Stimulated activated CD4-positive, alpha-beta T cell treated with anti-CD3 and anti-CD28 coated beads, Interleukin-2, amount 100 ng/mL, for 24 hours (primary cell): ENCODE data around the gene RAB26.
"Not testable (repeated sequence)": the region's sequence is repeated elsewhere in the genome, so short reads cannot be mapped to it uniquely, and the experiment has no call there.

Experiments
- DNase-seq, 2 donors: peaks; one replicate each; pipeline ENCODE4 v3.0.0-alpha.2; 2020

Gene RAB26, protein sequence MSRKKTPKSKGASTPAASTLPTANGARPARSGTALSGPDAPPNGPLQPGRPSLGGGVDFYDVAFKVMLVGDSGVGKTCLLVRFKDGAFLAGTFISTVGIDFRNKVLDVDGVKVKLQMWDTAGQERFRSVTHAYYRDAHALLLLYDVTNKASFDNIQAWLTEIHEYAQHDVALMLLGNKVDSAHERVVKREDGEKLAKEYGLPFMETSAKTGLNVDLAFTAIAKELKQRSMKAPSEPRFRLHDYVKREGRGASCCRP

DNA sequence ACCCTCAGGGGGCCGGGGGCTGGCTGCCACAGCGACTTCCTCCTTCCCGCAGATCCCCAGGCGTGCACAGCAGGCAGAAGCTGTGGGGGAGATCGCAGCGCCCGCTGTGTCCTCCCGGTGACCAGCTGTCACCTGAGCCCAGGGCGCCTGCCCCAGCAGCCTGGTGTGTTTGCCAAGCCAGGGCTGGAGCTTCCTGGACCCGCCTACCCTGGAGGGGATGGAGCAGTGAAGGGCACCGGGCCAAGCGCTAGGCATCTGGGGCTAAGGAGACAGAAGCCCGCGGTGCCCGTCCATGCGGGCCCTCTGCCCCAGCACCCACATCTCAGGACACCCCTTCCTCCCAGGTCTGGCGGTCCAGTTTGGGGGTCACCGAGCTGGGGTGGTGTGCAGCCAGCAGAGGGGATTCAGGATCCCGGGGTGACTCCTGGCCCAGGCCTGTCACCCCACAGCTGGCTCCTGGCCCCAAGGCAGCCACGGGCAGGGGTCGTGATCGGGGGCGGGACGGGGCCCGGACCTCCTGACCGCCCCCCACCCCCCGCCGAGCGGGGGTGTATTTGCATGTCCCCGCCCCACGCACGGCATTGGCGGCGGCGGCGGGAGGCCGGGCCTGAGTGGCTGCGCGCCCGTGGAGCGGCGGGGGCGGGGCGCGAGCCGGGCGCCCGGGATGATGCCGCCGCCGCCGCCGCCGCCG is at the start of gene RAB26:
Gene RAB26, plus strand, starts transcription at position 645 of the 691 bp plus-strand sequence. CDS start 159 bp downstream, outside the sequence.
- peak; percentile 57 to 62 for DNase-seq

DNA sequence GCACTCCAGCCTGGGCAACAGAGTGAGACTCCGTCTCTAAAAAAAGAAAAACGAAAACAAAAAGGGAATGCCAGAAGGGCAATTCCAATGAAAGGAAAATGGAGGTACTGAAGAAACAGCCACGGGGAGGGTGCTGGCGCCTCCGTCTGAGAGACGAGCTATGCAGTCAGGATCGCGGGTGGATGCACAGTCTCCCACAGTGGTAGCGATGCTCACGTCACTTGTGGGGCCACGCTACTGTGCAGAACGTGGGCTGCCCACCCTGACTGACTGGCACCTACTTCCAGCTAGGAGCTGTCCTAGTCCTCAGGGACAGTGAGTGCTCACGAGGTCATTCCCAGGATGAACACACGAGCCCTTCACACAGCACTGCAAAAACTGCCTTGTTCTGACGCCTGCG is 46.8 kb upstream of the RAB26 start:
- DNase-seq, result not testable (repeated sequence)

DNA sequence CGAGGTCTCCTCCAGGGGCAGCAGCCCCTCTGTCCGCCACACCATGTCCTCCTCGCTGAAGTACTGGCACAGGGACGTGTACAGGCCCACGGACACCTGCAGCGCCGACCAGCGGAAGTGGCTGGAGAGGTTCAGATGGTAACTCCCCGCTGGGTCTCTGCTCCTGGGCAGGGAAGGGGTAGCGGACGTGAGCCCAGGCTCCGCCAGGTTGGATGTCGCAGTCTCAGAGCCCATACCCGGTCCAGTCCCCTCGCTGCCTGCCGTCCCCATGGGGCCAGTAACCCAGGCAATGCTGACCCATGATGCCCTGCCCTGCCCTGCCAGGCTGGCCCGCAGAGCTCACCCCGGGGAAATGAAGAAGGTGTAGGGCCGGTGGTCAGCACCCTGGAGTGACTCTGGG is 46.0 kb upstream of the RAB26 start:
- no peak for DNase-seq

DNA sequence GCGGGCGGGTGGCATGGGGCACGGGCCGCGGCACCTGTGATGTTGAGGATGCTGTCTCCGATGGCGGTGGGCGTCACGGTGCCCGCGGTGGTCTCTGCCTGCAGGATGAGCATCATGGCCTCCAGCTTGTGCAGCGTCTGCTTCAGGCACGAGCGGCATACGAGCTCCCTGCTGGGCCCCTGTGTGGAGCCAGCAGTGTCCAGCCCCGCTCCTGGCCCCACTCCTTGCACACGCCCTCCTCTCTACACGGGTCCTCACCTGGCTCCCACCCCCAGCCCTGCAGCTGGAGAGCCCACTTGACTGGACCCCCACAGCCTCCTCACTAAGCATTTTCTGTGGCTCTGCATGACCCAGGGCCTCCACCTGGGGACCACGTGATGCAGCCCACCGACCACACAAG is 44.0 kb upstream of the RAB26 start:
- not testable (repeated sequence) for DNase-seq

DNA sequence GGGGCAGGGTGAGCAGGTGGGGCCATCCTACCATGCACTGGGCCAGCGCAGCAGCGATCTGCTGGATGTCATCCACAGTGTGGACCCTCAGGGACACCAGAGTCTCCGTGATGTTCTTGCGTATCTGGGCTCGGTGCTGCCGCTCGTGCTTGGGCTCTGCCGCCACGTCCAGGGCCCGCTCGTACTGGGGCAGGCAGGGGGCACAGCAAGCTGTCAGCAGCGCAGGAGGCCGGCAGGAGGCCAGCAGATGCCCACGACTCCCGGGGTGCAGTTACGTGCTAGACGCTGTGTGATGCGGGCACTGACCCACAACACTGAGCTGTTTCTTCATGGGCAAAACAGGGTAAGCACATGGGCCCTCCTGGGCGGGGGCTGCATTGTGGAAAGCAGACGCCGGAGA is 43.1 kb upstream of the RAB26 start:
- DNase-seq, result not testable (repeated sequence)

DNA sequence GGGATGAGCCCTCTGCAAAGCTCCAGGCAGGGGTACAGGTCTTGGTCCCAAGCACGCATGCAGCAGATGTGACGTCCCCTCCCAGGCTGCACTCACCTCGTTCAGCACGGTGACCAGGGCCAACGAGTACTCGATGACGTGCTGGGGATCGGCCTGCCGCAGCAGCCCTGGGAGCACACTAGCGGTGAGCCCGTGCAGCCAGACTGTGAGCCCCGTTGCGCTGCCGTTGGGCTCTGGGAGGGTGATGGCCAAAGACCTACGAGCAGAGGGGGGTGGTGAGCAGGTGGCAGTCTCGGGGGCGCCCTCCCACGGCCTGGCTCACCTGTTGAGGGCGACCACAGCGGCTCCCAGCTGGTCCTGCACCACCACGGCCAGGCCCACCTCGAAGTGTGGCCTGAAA is 42.7 kb upstream of the RAB26 start:
- not testable (repeated sequence) for DNase-seq

DNA sequence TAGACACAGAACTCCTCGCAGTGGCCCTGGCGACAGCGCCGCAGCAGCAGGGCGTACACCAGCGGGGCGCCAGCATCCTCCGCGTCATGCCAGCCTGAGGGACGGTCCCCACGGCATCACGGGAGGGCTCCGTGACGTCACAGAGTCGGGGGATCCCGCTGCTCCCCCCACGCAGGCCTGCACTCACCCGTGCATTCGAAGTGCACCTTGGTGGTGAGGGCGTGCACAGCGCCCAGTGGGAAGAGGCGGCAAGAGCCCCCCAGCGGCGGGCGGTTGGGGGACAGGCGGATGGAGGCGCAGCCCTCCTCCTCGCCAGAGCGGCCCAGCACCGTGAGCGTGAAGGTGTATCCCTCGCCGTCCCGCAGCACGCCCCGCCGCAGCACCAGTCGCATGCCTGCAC is 42.2 kb upstream of the RAB26 start:
- DNase-seq, result not testable (repeated sequence)

DNA sequence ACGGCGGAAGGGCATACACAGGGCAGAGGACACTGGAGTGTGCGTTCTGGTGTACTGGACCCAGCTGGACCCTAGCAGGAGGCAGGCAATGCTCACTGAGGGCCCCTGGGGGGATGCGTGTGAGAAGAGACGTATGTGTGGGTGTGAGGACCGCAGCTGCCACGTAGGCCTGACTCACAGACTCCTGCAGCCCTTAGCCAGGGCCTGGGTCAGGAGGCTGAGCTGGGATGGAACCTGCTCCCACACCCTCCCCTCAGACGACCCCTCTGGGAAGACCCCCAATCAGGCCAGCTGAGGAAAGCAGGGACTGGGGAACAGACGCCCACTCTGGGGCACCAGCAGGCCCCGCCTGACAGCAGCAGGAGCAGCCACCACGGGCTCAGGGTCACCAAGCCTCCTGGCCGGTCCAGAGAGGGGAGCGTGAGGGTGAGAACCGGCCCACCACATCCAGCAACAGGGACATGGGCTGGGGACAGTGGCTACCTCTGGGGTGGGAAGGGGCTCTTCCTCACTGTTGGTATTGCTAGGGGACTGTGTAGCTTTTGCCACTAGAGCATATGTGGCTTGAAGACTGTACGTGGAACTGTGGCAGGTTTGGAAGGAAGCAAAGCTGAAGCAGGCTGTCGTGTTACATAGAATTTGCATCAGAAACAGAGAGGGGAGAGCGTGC is 41.2 kb upstream of the RAB26 start:
- DNase-seq, result not testable (repeated sequence)

DNA sequence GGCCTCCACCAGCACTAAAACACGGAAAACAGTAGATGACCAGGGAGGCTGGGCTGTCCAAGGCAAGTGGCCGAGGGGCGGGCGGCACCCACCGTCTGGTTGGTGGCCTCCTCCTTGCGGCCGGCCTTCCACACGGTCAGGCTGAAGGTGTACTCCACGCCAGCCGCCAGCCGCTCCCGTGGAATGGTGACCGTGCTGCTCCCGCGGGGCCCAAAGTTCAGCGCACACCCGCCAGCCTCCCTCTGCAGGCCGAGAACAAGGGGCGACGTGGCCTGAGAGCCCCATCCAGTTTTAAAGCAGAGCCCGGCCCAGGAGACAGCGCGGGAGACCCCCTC is 40.7 kb upstream of the RAB26 start:
- DNase-seq, result not testable (repeated sequence)

DNA sequence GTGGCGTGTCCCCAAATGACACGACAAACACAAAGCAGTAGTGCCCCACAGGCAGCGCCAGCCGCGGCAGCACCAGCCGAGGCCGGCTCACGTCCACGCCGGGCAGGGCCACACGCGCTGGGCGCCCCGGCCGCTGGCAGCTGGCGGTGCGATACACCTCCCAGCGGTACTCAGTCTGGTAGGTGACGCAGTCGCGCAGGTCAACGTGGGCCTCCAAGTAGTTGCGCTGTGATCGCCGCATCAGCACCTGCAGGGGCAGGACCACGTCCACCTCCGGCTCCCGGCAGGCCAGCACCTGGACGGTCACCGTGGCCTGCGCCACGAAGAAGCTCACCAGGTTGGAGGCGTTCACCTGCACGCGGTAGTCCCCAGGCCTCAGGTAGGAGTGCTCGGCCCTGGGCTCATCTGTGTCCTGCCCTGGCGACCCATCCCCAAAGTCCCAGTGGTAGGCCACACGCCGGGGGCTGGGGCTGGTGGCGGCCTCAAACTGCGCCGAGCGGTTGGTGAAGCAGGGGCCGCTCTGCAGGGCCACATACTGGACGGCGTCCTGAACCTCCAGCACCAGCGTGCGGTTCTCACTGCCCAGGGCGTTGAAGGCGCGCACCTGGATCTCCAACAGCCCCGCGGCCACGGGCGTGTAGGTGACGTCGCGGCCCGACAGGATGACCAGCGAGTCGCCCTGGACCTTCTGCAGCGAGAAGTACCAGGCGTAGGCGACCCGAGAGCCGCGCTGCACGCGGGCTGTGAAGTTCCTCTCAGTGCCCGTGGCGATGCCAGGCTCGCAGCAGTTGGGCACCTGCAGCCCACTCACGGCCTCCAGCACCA is 39.8 kb upstream of the RAB26 start:
- not testable (repeated sequence) for DNase-seq

DNA sequence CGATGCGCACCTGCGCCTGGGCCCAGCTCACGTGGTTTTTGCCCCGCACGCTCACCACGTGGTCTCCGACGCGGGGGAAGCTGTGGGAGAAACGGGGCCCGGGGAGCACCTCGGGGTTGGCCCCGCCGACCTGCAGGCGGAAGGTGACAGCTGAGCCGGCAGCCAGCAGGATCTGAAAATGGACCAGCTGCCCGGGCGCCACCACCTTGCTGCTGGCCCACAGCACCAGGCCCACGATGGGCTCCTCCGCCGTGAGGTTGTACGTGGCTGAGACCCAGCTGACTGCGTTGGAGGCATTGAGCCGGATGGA is 39.2 kb upstream of the RAB26 start:
- not testable (repeated sequence) for DNase-seq

DNA sequence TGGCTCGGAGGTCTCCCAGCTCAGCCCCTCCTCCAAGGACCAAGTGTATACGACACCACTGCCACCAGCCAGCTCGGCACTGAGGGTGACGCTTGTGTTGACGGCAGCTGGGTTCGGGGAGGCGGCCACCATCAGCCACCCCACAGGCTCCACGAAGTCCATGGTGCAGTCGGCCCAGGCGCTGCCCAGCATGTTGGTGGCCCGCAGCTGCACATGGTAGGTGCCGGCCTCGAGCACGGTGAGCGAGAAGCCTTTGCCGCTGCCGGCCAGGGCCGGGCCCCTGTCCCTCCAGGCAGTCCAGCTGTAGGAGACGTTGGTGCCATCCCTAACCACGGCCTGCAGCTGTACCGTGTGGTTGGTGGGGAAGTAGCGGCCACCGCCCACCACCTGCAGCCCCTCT is 38.6 kb upstream of the RAB26 start:
- DNase-seq, result not testable (repeated sequence)

DNA sequence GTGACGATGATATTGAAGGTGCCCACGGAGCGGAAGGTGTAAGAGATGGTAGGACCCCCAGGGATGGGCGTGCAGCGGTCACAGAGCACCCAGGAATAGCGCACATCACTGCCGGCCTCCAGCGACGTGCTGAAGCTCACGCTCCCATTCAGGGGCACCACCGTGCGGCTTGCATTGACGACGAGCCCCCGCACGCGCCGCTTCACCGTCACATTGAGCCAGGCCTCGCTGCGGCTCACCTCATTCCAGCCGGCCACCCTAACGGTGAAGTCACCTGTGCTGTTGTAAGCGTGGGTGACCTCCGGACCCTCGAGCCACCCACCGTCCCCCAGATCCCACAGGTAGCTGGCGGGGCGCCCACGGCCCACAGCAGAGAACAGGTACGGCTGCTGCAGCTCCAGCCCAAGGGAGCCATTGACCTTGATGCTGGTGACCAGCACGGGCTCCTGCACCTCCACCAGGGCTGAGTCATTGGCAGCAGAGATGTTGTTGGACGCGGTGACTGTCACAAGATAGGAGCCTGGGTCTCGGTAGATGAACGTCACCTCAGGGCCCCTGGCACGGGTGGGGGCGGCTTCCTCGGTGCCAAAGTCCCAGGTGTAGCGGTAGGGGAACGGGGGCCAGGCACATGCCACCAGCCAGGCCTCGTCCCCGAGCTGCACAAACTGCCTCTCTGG is 38.0 kb upstream of the RAB26 start:
- DNase-seq, result not testable (repeated sequence)

DNA sequence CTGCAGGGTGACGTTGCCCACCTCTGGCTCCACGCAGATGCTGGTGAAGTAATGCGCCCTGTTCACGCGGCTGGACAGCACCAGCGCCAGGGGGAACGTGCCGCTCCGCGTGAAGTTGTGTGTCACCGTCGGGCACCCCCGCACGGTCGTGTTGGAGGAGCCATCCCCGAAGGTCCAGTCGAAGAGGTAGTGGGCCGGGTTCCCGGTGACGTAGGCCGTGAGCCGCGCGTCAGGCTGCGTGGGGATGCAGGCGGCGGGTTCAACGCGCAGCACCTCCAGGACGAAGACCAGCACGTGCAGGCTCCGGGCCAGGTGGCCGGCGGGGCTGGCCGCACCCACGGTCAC is 37.4 kb upstream of the RAB26 start:
- DNase-seq, result not testable (repeated sequence)

DNA sequence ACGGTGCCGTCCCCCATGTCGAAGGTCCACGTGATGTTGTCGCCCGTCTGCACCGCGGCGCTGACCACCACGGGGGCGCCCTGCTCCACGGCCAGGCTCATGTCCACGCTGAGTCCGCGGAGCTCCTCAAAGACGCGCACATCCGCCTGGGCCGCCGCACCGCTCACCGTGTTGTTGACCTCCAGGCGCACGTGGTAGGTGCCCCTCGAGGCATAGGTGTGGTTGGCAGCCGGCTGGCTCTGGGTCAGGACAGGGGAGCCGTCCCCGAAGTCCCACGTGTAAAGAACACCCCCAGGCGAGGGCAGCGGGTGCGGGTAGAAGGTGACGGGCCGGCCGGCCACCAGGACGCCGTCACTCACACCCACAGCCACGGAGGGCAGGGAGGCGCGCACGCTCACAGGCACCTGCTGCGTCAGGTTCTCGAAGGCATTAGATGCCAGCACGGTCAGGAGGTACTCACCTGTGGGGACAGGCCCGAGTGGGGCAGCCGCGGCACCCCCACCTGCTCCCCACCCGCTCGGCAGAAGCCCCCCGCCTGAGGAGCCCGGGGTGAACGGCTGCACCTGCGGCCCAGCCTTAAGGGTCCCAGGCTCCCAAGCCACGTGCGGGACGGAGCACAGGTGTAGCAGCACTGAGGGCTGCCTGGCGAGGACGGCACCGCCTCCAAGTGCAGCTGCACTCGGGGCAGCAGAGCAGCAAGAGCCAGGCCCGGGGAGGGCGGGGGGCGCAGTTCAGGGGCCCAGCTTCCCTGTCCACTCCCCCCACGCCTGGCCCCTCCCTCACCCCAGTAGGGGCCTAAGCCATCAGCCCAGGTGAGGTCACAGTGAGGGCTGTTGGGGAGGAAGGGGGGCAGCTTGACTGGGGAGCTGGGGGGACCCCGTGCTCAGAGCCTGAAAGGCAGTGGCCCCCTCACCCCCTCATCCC is 36.8 kb upstream of the RAB26 start:
- not testable (repeated sequence) for DNase-seq

DNA sequence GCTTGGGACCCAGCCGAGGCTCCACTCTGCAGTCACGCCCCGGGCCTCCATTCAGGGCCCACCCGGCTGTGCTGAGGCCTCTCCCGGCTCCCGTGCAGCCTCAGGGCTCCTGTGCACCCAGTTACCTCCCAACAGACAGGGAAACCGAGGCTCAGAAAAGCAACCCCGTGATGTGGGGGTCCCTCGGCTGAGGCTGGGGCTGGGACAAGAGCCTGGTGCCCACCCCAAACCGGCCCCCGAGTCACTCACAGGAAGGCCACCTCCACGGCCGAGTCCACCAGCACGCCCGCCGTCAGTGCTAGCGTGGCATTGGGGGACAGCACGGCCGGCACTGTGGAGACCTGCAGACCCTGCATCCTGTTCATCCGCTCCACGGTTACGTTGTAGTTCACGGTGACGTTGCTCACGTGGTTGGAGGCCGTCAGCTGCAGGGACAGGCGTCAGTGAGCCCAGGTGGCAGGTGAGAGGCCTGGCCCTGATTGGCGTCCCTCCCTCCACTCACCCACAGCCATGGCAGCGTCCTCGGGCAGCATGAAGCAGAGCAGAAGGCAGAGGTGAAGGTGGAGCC is 35.8 kb upstream of the RAB26 start:
- DNase-seq, result not testable (repeated sequence)

DNA sequence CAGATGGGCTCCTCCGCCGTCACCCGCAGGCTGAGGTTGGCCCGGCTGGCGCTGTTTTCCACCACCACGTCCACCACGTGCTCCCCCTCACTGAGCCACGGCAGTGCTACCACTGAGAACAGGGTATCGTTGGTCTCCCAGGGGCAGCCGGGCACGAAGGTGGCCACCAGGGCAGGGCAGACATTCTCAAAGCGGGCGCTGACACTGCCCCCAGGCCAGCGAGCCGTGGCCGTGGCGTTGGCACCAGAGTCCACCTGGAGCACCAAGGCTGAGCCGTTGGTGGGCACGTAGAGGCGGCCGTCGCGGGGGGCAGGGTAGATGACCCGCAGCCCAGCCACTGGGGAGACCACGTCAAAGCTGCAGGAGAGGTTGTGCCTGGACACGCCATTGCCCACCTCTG is 34.2 kb upstream of the RAB26 start:
- DNase-seq, result not testable (repeated sequence)

DNA sequence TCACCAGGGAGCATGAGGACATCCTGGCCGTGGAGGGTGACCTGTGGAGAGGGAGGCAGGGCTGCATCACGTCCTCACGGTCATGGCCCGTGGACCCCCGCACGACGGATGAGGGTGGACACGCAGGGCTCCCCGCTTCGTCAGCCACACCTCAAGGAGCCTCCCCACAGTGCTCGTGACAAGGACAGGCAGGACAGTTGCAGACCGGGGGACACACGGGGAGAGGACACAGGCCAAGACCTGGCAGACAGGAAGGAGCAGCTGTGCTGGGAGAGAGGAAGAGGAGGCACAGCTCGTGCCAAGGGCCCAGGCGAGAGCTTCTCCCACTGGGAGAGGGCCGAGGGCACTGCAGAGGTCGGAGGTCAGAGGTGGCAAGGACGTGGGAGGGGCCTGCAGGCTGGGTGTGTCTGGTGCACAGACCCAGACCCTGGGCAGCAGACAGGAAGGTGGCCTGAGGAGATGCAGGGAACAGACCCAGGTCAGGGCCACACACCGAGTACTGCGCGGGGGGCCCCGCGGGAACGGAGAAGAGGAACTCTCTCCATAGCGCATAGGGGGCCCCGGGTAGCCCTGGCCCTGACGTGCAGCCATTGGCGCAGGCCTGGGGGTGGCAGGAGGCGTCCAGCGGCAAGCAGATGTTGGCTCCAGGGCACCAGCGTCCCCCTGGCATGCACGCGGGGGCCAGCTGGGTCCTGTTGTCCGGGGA is 33.4 kb upstream of the RAB26 start:
- not testable (repeated sequence) for DNase-seq

DNA sequence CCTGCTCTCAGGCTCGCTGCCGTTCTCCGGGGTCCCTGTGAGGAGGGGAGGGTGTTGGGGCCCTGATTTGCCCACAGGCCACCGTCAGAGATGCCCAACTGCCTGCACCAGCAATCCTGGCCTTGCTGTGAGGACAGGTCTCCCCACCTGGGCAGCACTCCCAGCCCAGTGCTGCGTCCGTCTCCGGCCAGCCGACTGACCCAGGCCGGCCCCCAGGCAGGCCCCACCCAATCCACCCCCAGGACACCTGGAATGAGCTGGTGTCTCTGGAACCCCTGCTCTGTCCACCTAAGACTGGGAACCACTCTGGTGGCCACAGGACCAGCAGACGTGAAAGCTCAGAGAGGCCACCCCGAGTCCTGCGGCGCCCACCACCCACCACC is 32.8 kb upstream of the RAB26 start:
- DNase-seq, result no peak

DNA sequence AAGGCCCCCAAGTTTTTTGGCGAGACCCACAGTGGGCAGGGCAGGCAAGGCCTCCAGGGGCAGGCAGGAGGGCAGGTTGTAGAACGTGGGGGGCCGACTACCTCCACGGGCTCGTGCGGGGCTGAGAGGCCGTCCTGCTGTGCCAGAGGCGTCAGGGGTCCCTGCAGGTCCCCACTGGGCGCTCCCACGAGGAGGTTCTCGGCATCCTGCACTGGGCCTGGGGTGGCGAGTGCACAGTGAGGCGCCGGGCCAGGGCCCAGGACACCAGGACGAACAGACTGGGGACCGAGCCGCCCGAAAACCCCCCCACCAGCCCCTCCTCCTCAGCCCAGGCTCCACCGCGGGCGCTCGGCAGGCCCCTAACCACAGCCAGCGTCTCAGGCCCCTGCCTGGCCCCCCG is 32.0 kb upstream of the RAB26 start:
- not testable (repeated sequence) for DNase-seq

DNA sequence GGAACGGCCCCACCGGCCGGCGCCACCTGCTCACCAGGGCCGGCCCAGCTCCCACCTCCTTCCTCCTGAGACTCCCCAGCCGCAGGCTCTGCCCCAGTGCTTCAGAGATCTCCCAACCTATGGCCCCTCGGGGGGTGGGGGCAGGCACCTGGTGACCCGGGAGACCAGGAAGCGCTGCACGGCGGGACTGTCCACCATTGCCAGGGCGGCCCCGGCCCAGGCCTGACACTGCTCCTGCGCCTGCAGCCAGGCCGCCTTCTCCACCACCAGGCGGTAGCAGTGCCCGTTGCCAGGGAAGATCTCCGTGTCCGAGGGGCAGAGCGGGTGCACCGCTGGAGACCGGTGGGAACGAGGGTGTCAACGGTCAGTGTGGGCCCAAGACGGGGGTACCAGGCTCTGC is 31.1 kb upstream of the RAB26 start:
- DNase-seq, result not testable (repeated sequence)
